ENCODE measurements around the gene ACADSB.

The ACADSB gene

DNA sequence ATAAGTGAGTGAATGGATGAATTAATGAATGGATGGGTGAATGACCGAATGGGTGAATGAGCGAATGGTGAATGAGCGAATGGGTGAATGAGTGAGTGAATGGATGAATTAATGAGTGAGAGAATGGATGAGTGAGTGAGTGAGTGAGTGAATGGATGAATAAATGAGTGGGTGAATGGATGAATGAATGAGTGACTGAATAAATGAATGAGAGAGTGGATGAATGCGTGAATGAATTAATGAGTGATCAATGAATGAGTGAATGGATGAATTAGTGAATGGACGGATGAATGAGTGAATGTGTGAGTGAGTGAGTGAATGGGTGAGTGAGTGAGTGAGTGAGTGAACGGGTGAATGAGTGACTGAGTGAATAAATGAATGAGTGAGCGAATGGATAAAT is 77.5 kb downstream of the ACADSB start:
- Histone ChIP-seq H3K9ac (ENCODE audit: low read depth, low read length) (no peak overlapping the region), H3K36me3 (ENCODE audit: insufficient read depth, low read length) (no peaks in the 10 kb centered on the region), H3K9me3 (ENCODE audit: control insufficient read depth, insufficient read depth, low read length) (no peaks in the 10 kb centered on the region), H3K4me1 (ENCODE audit: insufficient read depth, low read length) (no peaks in the 10 kb centered on the region)

DNA sequence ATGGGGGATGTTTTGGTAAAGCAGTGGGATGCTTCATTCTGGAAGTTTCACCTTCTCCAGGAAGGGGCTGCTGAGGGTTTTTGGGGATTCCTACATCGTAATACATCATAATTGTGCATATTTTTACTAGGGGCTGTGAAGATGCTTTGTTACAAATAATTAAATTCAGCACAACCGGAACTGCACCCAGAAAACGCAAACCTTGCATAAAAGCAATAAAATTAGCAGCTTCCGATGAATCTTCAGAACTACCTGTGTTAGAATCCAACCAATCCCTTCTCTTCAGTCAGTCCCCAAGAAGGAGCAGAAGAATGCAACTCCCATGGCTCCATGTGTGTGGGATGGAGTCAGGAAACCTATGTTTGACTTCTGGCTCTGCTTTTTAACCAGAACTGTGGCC is 78.5 kb downstream of the ACADSB start:
- Histone ChIP-seq H3K9ac (ENCODE audit: low read depth, low read length) (no peak overlapping the region), H3K36me3 (ENCODE audit: insufficient read depth, low read length) (no peaks in the 10 kb centered on the region), H3K4me1 (ENCODE audit: insufficient read depth, low read length) (no peaks in the 10 kb centered on the region), H3K9me3 (ENCODE audit: control insufficient read depth, insufficient read depth, low read length) (no peaks in the 10 kb centered on the region)

DNA sequence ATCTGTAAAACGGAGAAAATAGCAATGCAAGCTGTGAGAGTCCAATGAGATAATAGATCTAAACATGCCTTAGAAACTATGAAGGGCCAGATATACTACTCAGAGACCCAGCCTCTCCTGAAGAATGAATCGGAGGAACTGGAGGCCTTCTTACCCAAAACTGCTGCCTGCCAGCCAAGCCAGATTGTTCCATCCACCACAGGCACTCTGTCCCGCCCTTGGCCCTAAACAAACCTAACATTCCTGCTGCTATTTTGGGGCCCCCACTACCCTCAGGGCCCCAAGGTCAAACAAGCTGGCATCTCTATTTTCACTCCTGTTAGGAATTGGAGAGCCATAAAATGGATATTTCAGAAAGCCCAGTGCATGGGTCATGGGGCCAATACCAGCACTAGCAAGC is 79.0 kb downstream of the ACADSB start:
- Histone ChIP-seq H3K36me3 (ENCODE audit: insufficient read depth, low read length) (no peaks in the 10 kb centered on the region), H3K9ac (ENCODE audit: low read depth, low read length) (no peak overlapping the region), H3K4me1 (ENCODE audit: insufficient read depth, low read length) (no peaks in the 10 kb centered on the region), H3K9me3 (ENCODE audit: control insufficient read depth, insufficient read depth, low read length) (no peaks in the 10 kb centered on the region)

- Histone ChIP-seq H3K36me3 (ENCODE audit: insufficient read depth, low read length) (no peaks in the 10 kb centered on the region), H3K9me3 (ENCODE audit: control insufficient read depth, insufficient read depth, low read length) (no peaks in the 10 kb centered on the region), H3K4me1 (ENCODE audit: insufficient read depth, low read length) (no peaks in the 10 kb centered on the region), H3K9ac (ENCODE audit: low read depth, low read length) (no peak overlapping the region)
Measured at GRCh38 chr10:123092635-123093414, 84.0 kb downstream of the ACADSB start.

DNA sequence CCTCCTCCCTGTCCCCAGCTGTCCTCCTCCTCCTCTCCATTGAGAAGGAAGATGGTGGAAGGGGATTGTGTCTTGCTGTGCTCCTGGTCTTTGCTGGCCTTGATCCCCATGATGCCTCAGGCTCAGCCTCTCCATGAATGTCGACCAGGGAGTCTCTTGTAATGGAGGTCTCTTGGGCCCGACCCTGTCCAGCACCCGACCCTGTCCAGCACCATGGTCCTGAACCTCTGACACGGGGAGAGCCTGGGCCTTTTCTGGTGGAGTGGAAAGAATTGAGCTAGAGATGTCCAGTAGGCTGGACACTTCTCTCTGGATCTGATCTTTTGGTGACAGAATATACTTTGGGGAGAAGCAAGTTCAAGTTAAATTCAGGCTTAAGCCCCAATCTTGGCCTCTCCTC is 84.7 kb downstream of the ACADSB start:
- Histone ChIP-seq H3K36me3 (ENCODE audit: insufficient read depth, low read length) (no peaks in the 10 kb centered on the region), H3K4me1 (ENCODE audit: insufficient read depth, low read length) (no peaks in the 10 kb centered on the region), H3K9ac (ENCODE audit: low read depth, low read length) (no peak overlapping the region), H3K9me3 (ENCODE audit: control insufficient read depth, insufficient read depth, low read length) (no peaks in the 10 kb centered on the region)

DNA sequence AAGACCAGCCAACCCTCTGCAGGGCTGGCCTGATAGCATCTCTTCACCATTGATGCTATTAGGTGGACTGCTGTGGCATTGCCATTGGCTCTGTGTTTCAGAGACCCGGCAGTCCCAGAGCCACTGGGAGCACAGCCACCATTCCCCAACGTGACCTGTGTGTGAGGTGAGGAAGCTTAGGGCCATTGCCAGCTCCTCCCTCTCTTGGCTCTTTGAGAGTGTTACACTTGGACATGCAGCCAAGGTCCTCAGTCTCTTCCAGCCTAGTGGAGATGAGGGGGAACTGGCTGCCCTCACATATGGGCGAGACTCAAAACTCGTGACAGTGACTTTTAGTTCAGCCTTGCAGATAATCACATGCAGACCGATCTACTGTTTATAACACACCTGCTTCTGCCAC is 87.6 kb downstream of the ACADSB start:
- no peaks in the 10 kb centered on the region for H3K36me3 ChIP-seq (ENCODE audit: insufficient read depth, low read length)
- H3K9ac ChIP-seq (ENCODE audit: low read depth, low read length), result no peak overlapping the region
- no peaks in the 10 kb centered on the region for H3K4me1 ChIP-seq (ENCODE audit: insufficient read depth, low read length)
- no peaks in the 10 kb centered on the region for H3K9me3 ChIP-seq (ENCODE audit: control insufficient read depth, insufficient read depth, low read length)

- Histone ChIP-seq H3K4me1 (ENCODE audit: insufficient read depth, low read length) (peaks cover 3% of the 10 kb centered on the region; the same call in 1 of the 2 replicates), H3K9ac (ENCODE audit: low read depth, low read length) (no peak overlapping the region), H3K36me3 (ENCODE audit: insufficient read depth, low read length) (no peaks in the 10 kb centered on the region), H3K9me3 (ENCODE audit: control insufficient read depth, insufficient read depth, low read length) (no peaks in the 10 kb centered on the region)
Measured at GRCh38 chr10:123097039-123097438, 88.2 kb downstream of the ACADSB start.

GRCh38 chr10:123100030-123100762 is 91.4 kb downstream of the ACADSB start:
- no peaks in the 10 kb centered on the region for H3K9me3 ChIP-seq (ENCODE audit: control insufficient read depth, insufficient read depth, low read length)
- H3K4me1 ChIP-seq (ENCODE audit: insufficient read depth, low read length), result peaks cover 23% of the 10 kb centered on the region
- no peaks in the 10 kb centered on the region for H3K36me3 ChIP-seq (ENCODE audit: insufficient read depth, low read length)
- no peak overlapping the region for H3K9ac ChIP-seq (ENCODE audit: low read depth, low read length)

DNA sequence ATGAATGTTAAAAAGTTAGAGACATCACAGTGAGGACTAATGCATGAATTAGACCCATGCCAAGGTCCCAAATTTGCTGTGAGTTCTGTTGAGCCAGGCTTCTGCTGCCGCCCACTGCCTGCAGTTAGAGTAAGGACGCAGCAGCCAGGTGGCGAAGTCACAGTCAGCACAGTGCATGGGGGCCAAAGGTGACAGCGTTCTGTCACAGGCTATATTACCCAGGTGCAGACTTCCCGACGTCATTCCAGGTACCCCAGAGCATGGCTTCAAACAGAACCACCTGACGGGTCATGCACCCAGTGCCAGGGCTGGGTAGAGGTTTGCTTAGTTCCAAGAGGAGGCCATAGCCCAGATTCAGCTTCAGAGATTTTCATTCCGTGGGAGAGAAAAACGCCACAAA is 93.1 kb downstream of the ACADSB start:
- Histone ChIP-seq H3K4me1 (ENCODE audit: insufficient read depth, low read length) (peaks cover 23% of the 10 kb centered on the region), H3K9me3 (ENCODE audit: control insufficient read depth, insufficient read depth, low read length) (no peaks in the 10 kb centered on the region), H3K36me3 (ENCODE audit: insufficient read depth, low read length) (no peaks in the 10 kb centered on the region), H3K9ac (ENCODE audit: low read depth, low read length) (no peak overlapping the region)

DNA sequence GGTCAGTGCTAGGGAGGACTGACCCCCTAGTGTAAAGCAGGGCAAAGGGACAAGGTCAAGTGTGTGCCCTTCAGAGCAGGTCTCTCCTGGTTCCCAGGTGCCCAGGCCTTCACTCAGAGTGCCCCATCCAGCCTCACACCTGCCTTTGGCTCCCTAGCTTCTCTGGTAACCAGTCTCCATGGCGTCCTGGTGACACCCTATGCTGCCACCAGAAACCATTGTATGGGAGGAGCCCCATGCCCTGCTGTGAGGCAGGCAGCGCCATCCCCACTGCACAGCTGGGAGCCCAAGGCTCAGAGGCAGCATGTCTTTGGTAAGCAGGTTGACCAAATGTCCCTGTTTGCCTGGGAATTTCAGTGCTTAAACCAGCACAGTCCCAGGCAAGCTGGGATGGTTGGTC is 93.9 kb downstream of the ACADSB start:
- no peak overlapping the region for H3K9ac ChIP-seq (ENCODE audit: low read depth, low read length)
- H3K4me1 ChIP-seq (ENCODE audit: insufficient read depth, low read length), result peaks cover 23% of the 10 kb centered on the region
- H3K9me3 ChIP-seq (ENCODE audit: control insufficient read depth, insufficient read depth, low read length), result no peaks in the 10 kb centered on the region
- H3K36me3 ChIP-seq (ENCODE audit: insufficient read depth, low read length), result no peaks in the 10 kb centered on the region

GRCh38 chr10:123103944-123104343 is 95.1 kb downstream of the ACADSB start:
- no peaks in the 10 kb centered on the region for H3K9me3 ChIP-seq (ENCODE audit: control insufficient read depth, insufficient read depth, low read length)
- H3K36me3 ChIP-seq (ENCODE audit: insufficient read depth, low read length), result no peaks in the 10 kb centered on the region
- no peak overlapping the region; the same call in 1 of the 2 replicates for H3K9ac ChIP-seq (ENCODE audit: low read depth, low read length)
- peaks cover 23% of the 10 kb centered on the region for H3K4me1 ChIP-seq (ENCODE audit: insufficient read depth, low read length)

All from ES-I3 (cell line).